ENCODE measurements around the gene AMDHD2. TPM values are rescaled to one million over a fixed set of nuclear protein-coding genes. Genes with fewer than 3 reads are reported as not detected.

Gene AMDHD2
- total RNA-seq, 1 experiment from 2014 or later = 50.3 TPM

GRCh38 chr16:2471016-2471652, 49.0 kb upstream of the AMDHD2 start, which contains the start of gene NTN3:
Gene NTN3 (plus strand): TSS chr16:2471297. CDS start chr16:2471702, 405 bp downstream.
- Histone ChIP-seq H3K79me2 (ENCODE audit: low read length) (peaks cover 7% of the 10 kb centered on the region), H3K4me3 (ENCODE audit: low read length) (no peak within 1 kb of the TSS; the same call in 1 of the 2 replicates), H3K27me3 (ENCODE audit: low read length) (no peaks in the 10 kb centered on the region), H3K9me2 (replicated peaks; ENCODE audit: low read length) (no peaks in the 10 kb centered on the region), H3K4me2 (ENCODE audit: low read length) (peak within 1 kb of the TSS; percentile 57; the same call in 1 of the 2 replicates), H3K36me3 (ENCODE audit: low read depth, low read length) (no peaks in the 10 kb centered on the region), H3K27ac (ENCODE audit: low read length) (no peak within 1 kb of the TSS), H3K9me3 (ENCODE audit: low read length) (no peaks in the 10 kb centered on the region), H3K4me1 (ENCODE audit: insufficient read depth, low read length) (peaks cover 9% of the 10 kb centered on the region; the same call in 1 of the 2 replicates), H4K20me1 (ENCODE audit: low read length) (no peaks in the 10 kb centered on the region), H2AFZ (ENCODE audit: low read length) (no peak within 1 kb of the TSS), H3F3A (ENCODE audit: low read length, unreplicated experiment) (no peaks in the 10 kb centered on the region), H3K9ac (ENCODE audit: low read length) (no peak within 1 kb of the TSS)
- POLR2A ChIA-PET (ENCODE audit: unreplicated experiment) = no interaction called here
- no peak for ATAC-seq
- CTCF ChIA-PET = no interaction called here
- intact Hi-C loops (cut with micrococcal nuclease) = no loop called here
- BruUV-seq (replicated peaks) = no TSS peak
- peak; percentile 6 for DNase-seq
- no peak for TF ChIP-seq CTCF (conservative IDR thresholded peaks at IDR 0.05; ENCODE audit: low read depth, low read length)
- no peak for TF ChIP-seq EZH2 (IDR thresholded peaks at IDR 0.05; ENCODE audit: low read length, unreplicated experiment)
- no peak for TF ChIP-seq EZH2phosphoT487 (IDR thresholded peaks at IDR 0.05; ENCODE audit: borderline replicate concordance, low read length)

- ChIA-PET CTCF (no interaction called here), POLR2A (ENCODE audit: unreplicated experiment) (no interaction called here)
- ATAC-seq (no peak), DNase-seq (no peak)
- Histone ChIP-seq H3K9ac (ENCODE audit: low read length) (no peak overlapping the region), H3K4me2 (ENCODE audit: low read length) (peak overlapping the region; percentile 57; the same call in 1 of the 2 replicates), H3K4me3 (ENCODE audit: low read length) (no peak overlapping the region; the same call in 1 of the 2 replicates), H3K27ac (ENCODE audit: low read length) (no peak overlapping the region), H3K27me3 (ENCODE audit: low read length) (no peaks in the 10 kb centered on the region), H2AFZ (ENCODE audit: low read length) (no peak overlapping the region), H4K20me1 (ENCODE audit: low read length) (no peaks in the 10 kb centered on the region), H3K36me3 (ENCODE audit: low read depth, low read length) (no peaks in the 10 kb centered on the region), H3K9me3 (ENCODE audit: low read length) (no peaks in the 10 kb centered on the region), H3F3A (ENCODE audit: low read length, unreplicated experiment) (no peaks in the 10 kb centered on the region), H3K9me2 (replicated peaks; ENCODE audit: low read length) (no peaks in the 10 kb centered on the region), H3K79me2 (ENCODE audit: low read length) (peaks cover 14% of the 10 kb centered on the region), H3K4me1 (ENCODE audit: insufficient read depth, low read length) (peaks cover 9% of the 10 kb centered on the region; the same call in 1 of the 2 replicates)
- no peak for TF ChIP-seq CTCF (conservative IDR thresholded peaks at IDR 0.05; ENCODE audit: low read depth, low read length)
- TF ChIP-seq EZH2phosphoT487 (IDR thresholded peaks at IDR 0.05; ENCODE audit: borderline replicate concordance, low read length) = no peak
- TF ChIP-seq EZH2 (IDR thresholded peaks at IDR 0.05; ENCODE audit: low read length, unreplicated experiment) = no peak
- BruUV-seq (replicated peaks) = no TSS peak
- intact Hi-C loops (cut with micrococcal nuclease) = no loop called here
These were observed 48.3 kb upstream of the AMDHD2 start for GRCh38 chr16:2471653-2472487.

Data from PC-3 (cell line).